HepG2 (cell line): ENCODE results near the gene WTAP. TPM values are rescaled to one million over a fixed set of nuclear protein-coding genes. Genes with fewer than 3 reads are reported as not detected.
A peak's percentile ranks its signal among the peaks of the same experiment; 100 is the strongest.

Experiments used
- ARNT ChIP-seq: fragments of 450-650 bp; IDR thresholded peaks from 2 replicates; pipeline ENCODE4 v1.6.1; 2017
- CREB1 ChIP-seq, 2 experiments: fragments of 450-650 bp in 1 of 2; IDR thresholded peaks; 2 replicates each; pipeline ENCODE4 v1.6.1; 2016 to 2017; ENCODE audit warnings: control low read depth in 1 of 2, mild to moderate bottlenecking in 1 of 2, missing compliant biosample characterization in 1 of 2, missing genetic modification characterization in 1 of 2
- ETV5 ChIP-seq: IDR thresholded peaks from 2 replicates; pipeline ENCODE4 v1.6.1; 2018; ENCODE audit warnings: missing biosample characterization, missing genetic modification reagents, inconsistent platforms, borderline replicate concordance
- GABPB1 ChIP-seq: IDR thresholded peaks from 2 replicates; pipeline ENCODE4 v1.6.1; 2016; ENCODE audit warnings: mild to moderate bottlenecking, missing genetic modification reagents, moderate library complexity, missing compliant biosample characterization
- KDM5A ChIP-seq: fragments of 200-600 bp; sonication (generic); IDR thresholded peaks from 2 replicates; pipeline ENCODE4 v1.7.0; 2018; ENCODE audit warnings: antibody characterized with exemption, mild to moderate bottlenecking, low read length, borderline replicate concordance
- MYC ChIP-seq: sonication (generic); formaldehyde crosslinking; IDR thresholded peaks from 2 replicates; pipeline ENCODE4 v1.9.0; 2021; ENCODE audit warnings: missing genetic modification reagents, borderline replicate concordance
- NFATC3 ChIP-seq: sonication (generic); formaldehyde crosslinking; IDR thresholded peaks from 2 replicates; pipeline ENCODE4 v1.5.1; 2020; ENCODE audit warnings: mild to moderate bottlenecking, missing genetic modification reagents
- NFYB ChIP-seq: sonication (generic); formaldehyde crosslinking; IDR thresholded peaks from 2 replicates; pipeline ENCODE4 v1.4.0; 2020; ENCODE audit warnings: missing genetic modification reagents
- SMAD3 ChIP-seq: sonication (generic); formaldehyde crosslinking; IDR thresholded peaks from 2 replicates; pipeline ENCODE4 v1.4.0; 2020; ENCODE audit warnings: missing genetic modification reagents
- SMYD3 ChIP-seq: sonication (generic); formaldehyde crosslinking; IDR thresholded peaks from 2 replicates; pipeline ENCODE4 v1.8.1; 2023; ENCODE audit warnings: mild to moderate bottlenecking, missing genetic modification reagents
- SOX5 ChIP-seq: IDR thresholded peaks from 2 replicates; pipeline ENCODE4 v1.6.1; 2016; ENCODE audit warnings: borderline replicate concordance
- TAF15 ChIP-seq: fragments of 200-400 bp; formaldehyde crosslinking; IDR thresholded peaks from one replicate; pipeline ENCODE4 v1.6.1; 2018; ENCODE audit warnings: mild to moderate bottlenecking, low read depth, low read length; ENCODE audit not compliant: poor library complexity, severe bottlenecking
- TEAD3 ChIP-seq: optimal IDR thresholded peaks from 2 replicates; pipeline ENCODE3; 2016; ENCODE audit warnings: borderline replicate concordance
- ZFP1 ChIP-seq: IDR thresholded peaks from 2 replicates; pipeline ENCODE4 v1.6.1; 2016
- ZFP90 ChIP-seq: sonication (generic); formaldehyde crosslinking; IDR thresholded peaks from 2 replicates; pipeline ENCODE4 v1.8.0; 2022; ENCODE audit warnings: missing genetic modification reagents, mild to moderate bottlenecking, inconsistent platforms, borderline replicate concordance
- ZNF598 ChIP-seq: sonication (generic); formaldehyde crosslinking; IDR thresholded peaks from 2 replicates; pipeline ENCODE4 v1.5.1; 2020; ENCODE audit warnings: mild to moderate bottlenecking, missing genetic modification reagents, borderline replicate concordance
- ZNF772 ChIP-seq: sonication (generic); formaldehyde crosslinking; IDR thresholded peaks from 2 replicates; pipeline ENCODE4 v1.5.0; 2020; ENCODE audit warnings: mild to moderate bottlenecking, missing genetic modification reagents
- ZSCAN29 ChIP-seq: sonication (generic); formaldehyde crosslinking; conservative IDR thresholded peaks from 2 replicates; pipeline ENCODE4 v1.4.0; 2020; ENCODE audit warnings: mild to moderate bottlenecking, missing genetic modification reagents
- polyA plus RNA-seq, 8 experiments: library from polyadenylated mRNA; depleted of rRNA in 3 of 8; stranded (reverse) in 7 of 8; unstranded in 1 of 8; fragments of >200 nt; fragmentation: Illumina TruSeq in 4 of 8; extraction: Trizol in 4 of 8; gene quantifications; 2 replicates each; pipeline versions ENCODE4 v1.2.1 to v1.2.3, GENCODE V29; 2011 to 2016; ENCODE audit warnings: low read depth in 4 of 8, missing spikeins in 1 of 8, mixed read lengths in 1 of 8; ENCODE audit not compliant: insufficient read depth in 1 of 8
- total RNA-seq, 5 experiments: library from RNA; depleted of rRNA; stranded (reverse); fragments of >200 nt; fragmentation: Illumina TruSeq; extraction: Trizol; gene quantifications; 2 replicates each; pipeline ENCODE4 v1.2.3, GENCODE V29; 2016; ENCODE audit warnings: low read depth in 1 of 5
- TF ChIP-seq, protein P1 (sequence below): sonication (generic); formaldehyde crosslinking; IDR thresholded peaks from 2 replicates; pipeline ENCODE4 v1.4.0; 2020; ENCODE audit warnings: missing genetic modification reagents
- TF ChIP-seq, protein P2 (sequence below): sonication (generic); formaldehyde crosslinking; IDR thresholded peaks from 2 replicates; pipeline ENCODE4 v1.5.1; 2020; ENCODE audit warnings: mild to moderate bottlenecking, moderate library complexity, missing genetic modification reagents
- TF ChIP-seq, protein P3 (sequence below): IDR thresholded peaks from 2 replicates; pipeline ENCODE4 v1.6.1; 2016; ENCODE audit warnings: low read depth, borderline replicate concordance
- TF ChIP-seq, protein P4 (sequence below): sonication (generic); formaldehyde crosslinking; conservative IDR thresholded peaks from 2 replicates; pipeline ENCODE4 v1.4.0; 2020; ENCODE audit warnings: mild to moderate bottlenecking, missing genetic modification reagents, moderate library complexity

The WTAP gene
- total and polyA plus RNA-seq, 2 of the 13 experiments (the other 11 are each of a cell fraction or from before 2014, with no cell fraction given) = 31.6 to 167 TPM

DNA sequence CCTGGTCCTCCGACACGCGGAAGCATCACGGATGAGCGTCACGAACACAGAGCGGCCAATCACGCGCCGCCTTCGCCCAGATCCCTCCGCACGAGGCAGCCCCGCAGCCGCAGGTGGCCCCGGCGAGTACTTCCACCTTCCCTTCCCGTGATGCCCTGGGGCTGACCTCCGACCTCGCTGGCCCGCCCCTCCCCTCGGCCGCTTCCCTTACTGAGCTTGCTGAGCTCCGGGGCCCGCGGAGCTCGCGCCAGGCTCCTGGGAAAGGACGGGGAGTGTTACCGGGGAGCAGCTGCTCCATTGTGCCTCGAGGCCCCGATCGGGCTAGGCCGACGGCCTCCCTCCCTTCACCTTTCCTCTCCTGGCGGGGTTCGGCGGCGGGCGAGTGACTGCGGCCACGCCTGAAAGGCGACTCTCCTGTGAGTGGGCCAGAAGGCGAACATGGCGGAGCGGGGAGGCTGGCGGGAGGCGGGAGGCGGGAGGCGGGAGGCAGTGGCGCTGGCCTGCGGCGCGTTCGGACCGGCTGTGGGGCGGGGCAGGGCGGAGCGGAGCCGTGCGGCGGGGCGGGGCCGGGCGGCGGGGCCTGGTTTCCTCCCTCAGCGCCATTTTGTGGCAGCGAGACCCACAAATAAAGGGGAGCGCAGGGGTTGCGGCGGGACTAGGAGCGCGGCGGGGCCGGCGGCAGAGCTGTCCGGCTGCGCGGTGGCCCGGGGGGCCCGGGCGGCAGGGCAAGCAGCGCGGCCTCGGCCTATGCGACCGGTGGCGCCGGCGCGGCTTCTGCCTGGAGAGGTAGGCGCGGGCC, at the start of gene WTAP (continued):
- TF ChIP-seq GABPB1 = peak; percentile 97
- TF ChIP-seq ZFP90 (CRISPR knock-in tag) = peak; percentile 99
- TF ChIP-seq, protein P1, sequence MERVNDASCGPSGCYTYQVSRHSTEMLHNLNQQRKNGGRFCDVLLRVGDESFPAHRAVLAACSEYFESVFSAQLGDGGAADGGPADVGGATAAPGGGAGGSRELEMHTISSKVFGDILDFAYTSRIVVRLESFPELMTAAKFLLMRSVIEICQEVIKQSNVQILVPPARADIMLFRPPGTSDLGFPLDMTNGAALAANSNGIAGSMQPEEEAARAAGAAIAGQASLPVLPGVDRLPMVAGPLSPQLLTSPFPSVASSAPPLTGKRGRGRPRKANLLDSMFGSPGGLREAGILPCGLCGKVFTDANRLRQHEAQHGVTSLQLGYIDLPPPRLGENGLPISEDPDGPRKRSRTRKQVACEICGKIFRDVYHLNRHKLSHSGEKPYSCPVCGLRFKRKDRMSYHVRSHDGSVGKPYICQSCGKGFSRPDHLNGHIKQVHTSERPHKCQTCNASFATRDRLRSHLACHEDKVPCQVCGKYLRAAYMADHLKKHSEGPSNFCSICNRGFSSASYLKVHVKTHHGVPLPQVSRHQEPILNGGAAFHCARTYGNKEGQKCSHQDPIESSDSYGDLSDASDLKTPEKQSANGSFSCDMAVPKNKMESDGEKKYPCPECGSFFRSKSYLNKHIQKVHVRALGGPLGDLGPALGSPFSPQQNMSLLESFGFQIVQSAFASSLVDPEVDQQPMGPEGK = peak; percentile 79
- peak; percentile 63 for TF ChIP-seq KDM5A
- TF ChIP-seq CREB1 (IDR thresholded peaks at IDR 0.05) = peak; percentile 94
- TF ChIP-seq CREB1 (CRISPR knock-in tag; IDR thresholded peaks at IDR 0.05) = peak; percentile 81
- TF ChIP-seq SOX5 = peak; percentile 91
- TF ChIP-seq, protein P2, sequence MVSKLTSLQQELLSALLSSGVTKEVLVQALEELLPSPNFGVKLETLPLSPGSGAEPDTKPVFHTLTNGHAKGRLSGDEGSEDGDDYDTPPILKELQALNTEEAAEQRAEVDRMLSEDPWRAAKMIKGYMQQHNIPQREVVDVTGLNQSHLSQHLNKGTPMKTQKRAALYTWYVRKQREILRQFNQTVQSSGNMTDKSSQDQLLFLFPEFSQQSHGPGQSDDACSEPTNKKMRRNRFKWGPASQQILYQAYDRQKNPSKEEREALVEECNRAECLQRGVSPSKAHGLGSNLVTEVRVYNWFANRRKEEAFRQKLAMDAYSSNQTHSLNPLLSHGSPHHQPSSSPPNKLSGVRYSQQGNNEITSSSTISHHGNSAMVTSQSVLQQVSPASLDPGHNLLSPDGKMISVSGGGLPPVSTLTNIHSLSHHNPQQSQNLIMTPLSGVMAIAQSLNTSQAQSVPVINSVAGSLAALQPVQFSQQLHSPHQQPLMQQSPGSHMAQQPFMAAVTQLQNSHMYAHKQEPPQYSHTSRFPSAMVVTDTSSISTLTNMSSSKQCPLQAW (CRISPR knock-in tag) = peak; percentile 89
- peak; percentile 100 for TF ChIP-seq MYC (CRISPR knock-in tag)
- TF ChIP-seq, protein P3, sequence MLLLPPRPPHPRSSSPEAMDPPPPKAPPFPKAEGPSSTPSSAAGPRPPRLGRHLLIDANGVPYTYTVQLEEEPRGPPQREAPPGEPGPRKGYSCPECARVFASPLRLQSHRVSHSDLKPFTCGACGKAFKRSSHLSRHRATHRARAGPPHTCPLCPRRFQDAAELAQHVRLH (CRISPR knock-in tag) = peak; percentile 100
- TF ChIP-seq TAF15 = peak; percentile 35
- peak; percentile 20; the same call in 1 of the 2 replicates for TF ChIP-seq ZNF598 (CRISPR knock-in tag)
- peak; percentile 98; the same call in 1 of the 2 replicates for TF ChIP-seq NFATC3 (CRISPR knock-in tag)
- TF ChIP-seq SMAD3 (CRISPR knock-in tag) = peak; percentile 98
- peak; percentile 87; the same call in 1 of the 2 replicates for TF ChIP-seq SMYD3 (CRISPR knock-in tag)
- TF ChIP-seq TEAD3 = peak; percentile 89
- peak; percentile 86 for TF ChIP-seq ETV5
- TF ChIP-seq ZFP1 = peak; percentile 81
- peak; percentile 98 for TF ChIP-seq NFYB (CRISPR knock-in tag)
- peak; percentile 90 for TF ChIP-seq ZSCAN29 (CRISPR knock-in tag)
- TF ChIP-seq, protein P4, sequence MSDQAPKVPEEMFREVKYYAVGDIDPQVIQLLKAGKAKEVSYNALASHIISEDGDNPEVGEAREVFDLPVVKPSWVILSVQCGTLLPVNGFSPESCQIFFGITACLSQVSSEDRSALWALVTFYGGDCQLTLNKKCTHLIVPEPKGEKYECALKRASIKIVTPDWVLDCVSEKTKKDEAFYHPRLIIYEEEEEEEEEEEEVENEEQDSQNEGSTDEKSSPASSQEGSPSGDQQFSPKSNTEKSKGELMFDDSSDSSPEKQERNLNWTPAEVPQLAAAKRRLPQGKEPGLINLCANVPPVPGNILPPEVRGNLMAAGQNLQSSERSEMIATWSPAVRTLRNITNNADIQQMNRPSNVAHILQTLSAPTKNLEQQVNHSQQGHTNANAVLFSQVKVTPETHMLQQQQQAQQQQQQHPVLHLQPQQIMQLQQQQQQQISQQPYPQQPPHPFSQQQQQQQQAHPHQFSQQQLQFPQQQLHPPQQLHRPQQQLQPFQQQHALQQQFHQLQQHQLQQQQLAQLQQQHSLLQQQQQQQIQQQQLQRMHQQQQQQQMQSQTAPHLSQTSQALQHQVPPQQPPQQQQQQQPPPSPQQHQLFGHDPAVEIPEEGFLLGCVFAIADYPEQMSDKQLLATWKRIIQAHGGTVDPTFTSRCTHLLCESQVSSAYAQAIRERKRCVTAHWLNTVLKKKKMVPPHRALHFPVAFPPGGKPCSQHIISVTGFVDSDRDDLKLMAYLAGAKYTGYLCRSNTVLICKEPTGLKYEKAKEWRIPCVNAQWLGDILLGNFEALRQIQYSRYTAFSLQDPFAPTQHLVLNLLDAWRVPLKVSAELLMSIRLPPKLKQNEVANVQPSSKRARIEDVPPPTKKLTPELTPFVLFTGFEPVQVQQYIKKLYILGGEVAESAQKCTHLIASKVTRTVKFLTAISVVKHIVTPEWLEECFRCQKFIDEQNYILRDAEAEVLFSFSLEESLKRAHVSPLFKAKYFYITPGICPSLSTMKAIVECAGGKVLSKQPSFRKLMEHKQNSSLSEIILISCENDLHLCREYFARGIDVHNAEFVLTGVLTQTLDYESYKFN (CRISPR knock-in tag) = peak; percentile 75
- no peak for TF ChIP-seq ARNT
- TF ChIP-seq ZNF772 (CRISPR knock-in tag) = peak; percentile 99
